Endothelial cell of umbilical vein (primary cell): ENCODE data around the gene DQX1. TPM values are rescaled to one million over a fixed set of nuclear protein-coding genes. Genes with fewer than 3 reads are reported as not detected.

Source experiments
- BruUV-seq: library from RNA; stranded (reverse); fragments of 400-500 nt; replicated peaks from 2 replicates; lab custom pipeline; 2021; lab: Mats Ljungman, UMichigan
- CTCF ChIA-PET: fragments of 300-600, 350-600 bp; sonication (Branson Sonifier 250); formaldehyde crosslinking; loops from one replicate; lab custom pipeline; 2021; ENCODE audit warnings: antibody characterized with exemption, inconsistent platforms; lab: Charles Lee
- POLR2A ChIA-PET: fragments of 300-600, 350-600 bp; sonication (Branson Sonifier 250); formaldehyde crosslinking; loops from one replicate; lab custom pipeline; 2021; ENCODE audit warnings: antibody characterized with exemption, inconsistent platforms; lab: Charles Lee
- DNase-seq: peaks from one replicate; pipeline ENCODE4 v3.0.0-alpha.2; 2011; ENCODE audit warnings: low read depth, low spot score
- FAIRE-seq: peaks from 2 replicates; lab custom pipeline; 2011; peaks lifted over from hg19 to GRCh38; lab: Jason Lieb, UNC
- H2AFZ ChIP-seq: 2 replicates; pipeline ENCODE4 v1.6.0; 2012; ENCODE audit warnings: low read depth, low read length, control low read depth, inconsistent platforms
- H3K27ac ChIP-seq: 2 replicates; pipeline ENCODE4 v1.5.1; 2011; ENCODE audit warnings: low read depth, mild to moderate bottlenecking, control low read depth, low read length, moderate library complexity; ENCODE audit not compliant: insufficient read depth
- H3K27me3 ChIP-seq, 2 experiments: 2 replicates each; pipeline versions ENCODE4 v1.6.0 to v1.6.1; 2011; ENCODE audit warnings: low read length in 2 of 2, mixed read lengths in 1 of 2; ENCODE audit not compliant: control insufficient read depth in 2 of 2, insufficient read depth in 2 of 2
- H3K36me3 ChIP-seq, 2 experiments: 2 replicates in 1 of 2; 3 replicates in 1 of 2; pipeline ENCODE4 v1.5.1; 2011; ENCODE audit warnings: low read length in 2 of 2, mild to moderate bottlenecking in 1 of 2, moderate library complexity in 1 of 2; ENCODE audit not compliant: control insufficient read depth in 2 of 2, insufficient read depth in 2 of 2; ENCODE audit errors: extremely low read depth in 1 of 2
- H3K4me1 ChIP-seq: 3 replicates; pipeline ENCODE4 v1.5.1; 2011; ENCODE audit warnings: mild to moderate bottlenecking, low read length; ENCODE audit not compliant: control insufficient read depth, insufficient read depth; ENCODE audit errors: extremely low read depth
- H3K4me2 ChIP-seq: 2 replicates; pipeline ENCODE4 v1.6.1; 2011; ENCODE audit warnings: low read length, control low read depth, mixed read lengths; ENCODE audit not compliant: insufficient read depth
- H3K4me3 ChIP-seq, 3 experiments: fragments of 200-600 bp in 1 of 3; sonication (generic), shearing (Covaris generic) in 1 of 3; replicated peaks in 1 of 3; 2 replicates each; pipeline ENCODE4 v1.5.1; 2011 to 2016; ENCODE audit warnings: control low read depth in 3 of 3, low read length in 3 of 3, mild to moderate bottlenecking in 2 of 3, inconsistent platforms in 1 of 3, low read depth in 1 of 3, moderate library complexity in 1 of 3; ENCODE audit not compliant: insufficient read depth in 1 of 3
- H3K79me2 ChIP-seq: 2 replicates; pipeline ENCODE4 v1.6.0; 2012; ENCODE audit warnings: low read length, inconsistent platforms; ENCODE audit not compliant: control insufficient read depth, insufficient read depth
- H3K9ac ChIP-seq: replicated peaks from 2 replicates; pipeline ENCODE3; 2011; ENCODE audit warnings: low read length, control low read depth; ENCODE audit not compliant: insufficient read depth; ENCODE audit errors: extremely low read depth
- H3K9me1 ChIP-seq: replicated peaks from 3 replicates; pipeline ENCODE4 v1.6.0; 2011; ENCODE audit warnings: mild to moderate bottlenecking, low read length; ENCODE audit not compliant: control insufficient read depth, insufficient read depth; ENCODE audit errors: extremely low read depth
- H3K9me3 ChIP-seq: replicated peaks from 2 replicates; pipeline ENCODE4 v1.5.1; 2012; ENCODE audit warnings: low read length, inconsistent platforms; ENCODE audit not compliant: control insufficient read depth, insufficient read depth
- H4K20me1 ChIP-seq: replicated peaks from 2 replicates; pipeline ENCODE3; 2011; ENCODE audit warnings: mild to moderate bottlenecking, low read length; ENCODE audit not compliant: control insufficient read depth, insufficient read depth; ENCODE audit errors: extremely low read depth
- CTCF ChIP-seq, 2 donors: IDR thresholded peaks; 1 replicate in 1 of 2; 2 replicates in 1 of 2; pipeline ENCODE4 v1.5.1; 2011; ENCODE audit warnings: low read length in 2 of 2, mild to moderate bottlenecking in 2 of 2, moderate library complexity in 2 of 2, control low read depth in 1 of 2, inconsistent platforms in 1 of 2, low read depth in 1 of 2; ENCODE audit not compliant: insufficient read depth in 1 of 2; ENCODE audit errors: extremely low read depth in 1 of 2
- EZH2 ChIP-seq: IDR thresholded peaks from 2 replicates; pipeline ENCODE4 v1.6.1; 2012; ENCODE audit warnings: borderline replicate concordance, low read depth, mild to moderate bottlenecking, moderate library complexity, low read length, inconsistent platforms; ENCODE audit not compliant: severe bottlenecking
- GATA2 ChIP-seq: IDR thresholded peaks from 2 replicates; pipeline ENCODE4 v1.7.0; 2011; ENCODE audit warnings: low read depth, mild to moderate bottlenecking, moderate library complexity, mixed read lengths, low read length; ENCODE audit not compliant: insufficient read length, insufficient read depth
- MYC ChIP-seq: IDR thresholded peaks from one replicate; pipeline ENCODE4 v1.6.1; 2011; ENCODE audit warnings: mild to moderate bottlenecking, low read depth, low read length
- POLR2AphosphoS5 ChIP-seq: IDR thresholded peaks from 2 replicates; pipeline ENCODE4 v1.6.1; 2012; ENCODE audit warnings: low read depth, mild to moderate bottlenecking, control low read depth, low read length, moderate library complexity; ENCODE audit not compliant: insufficient read depth
- dilution Hi-C: fragments of 300-500 bp; cut with MboI; formaldehyde crosslinking; loops from one replicate; pipeline ENCODE4 v1.15.0; 2019; ENCODE audit warnings: low sequenced_read_pairs; ENCODE audit not compliant: extremely low pct_ligation_motif_present
- intact Hi-C: fragments of 100-400 bp; cut with micrococcal nuclease; formaldehyde crosslinking; loops from one replicate; pipeline ENCODE4 v1.10.0; 2022
- polyA plus RNA-seq, 4 experiments: library from polyadenylated mRNA; depleted of rRNA in 3 of 4; stranded (reverse) in 3 of 4; unstranded in 1 of 4; fragments of >200 nt; gene quantifications; 2 replicates each; pipeline versions ENCODE4 v1.2.1 to v1.2.3, GENCODE V29; 2011 to 2012; ENCODE audit warnings: missing spikeins in 1 of 4
- total RNA-seq: library from RNA; stranded (reverse); gene quantifications from 2 replicates; pipeline ENCODE4 v1.2.3, GENCODE V29; 2021

The DQX1 gene
- total and polyA plus RNA-seq, 2 donors (not counting 3 experiments of a cell fraction or from before 2014, with no cell fraction given), result 0.06 to 0.44 TPM

GRCh38 chr2:74555610-74556103, 29.6 kb upstream of the DQX1 start:
- Histone ChIP-seq H3K4me3 (peak overlapping the region in 2 of 3 experiments; percentile 79 to 84), H2AFZ (no peak overlapping the region), H3K27me3 (peaks cover 0 to 2% of the 10 kb centered on the region in 2 experiments), H3K4me1 (peaks cover 6% of the 10 kb centered on the region), H3K36me3 (peaks cover 0 to 4% of the 10 kb centered on the region in 2 experiments), H3K4me2 (peak overlapping the region; percentile 69), H3K9me1 (no peaks in the 10 kb centered on the region), H3K9ac (no peak overlapping the region), H4K20me1 (no peaks in the 10 kb centered on the region), H3K9me3 (no peaks in the 10 kb centered on the region), H3K27ac (no peak overlapping the region), H3K79me2 (no peaks in the 10 kb centered on the region)
- intact Hi-C loops (loop anchor here (2.0 kb wide), 1 partner anchor 49 kb away; the partner anchor contains the start of gene PCGF1), dilution Hi-C loops (no loop called here)
- no TSS peak for BruUV-seq
- DNase-seq (no peak), FAIRE-seq (no peak)
- ChIA-PET CTCF (interaction anchor here (1.9 kb wide), 2 partner anchors 30 to 32 kb away, joined by 5 to 6 read pairs; no protein-coding TSS in a partner anchor), POLR2A (no interaction called here)
- TF ChIP-seq POLR2AphosphoS5, result no peak
- TF ChIP-seq MYC, result no peak
- TF ChIP-seq CTCF (IDR thresholded peaks at IDR 0.05; ENCODE audit: extremely low read depth in 1 of 2, insufficient read depth in 1 of 2, low read depth in 1 of 2, low read length in 2 of 2), result no peak
- no peak for TF ChIP-seq EZH2
- TF ChIP-seq GATA2, result no peak
